Measurements from ENCODE around the gene TPRG1. TPM values are rescaled to one million over a fixed set of nuclear protein-coding genes. Genes with fewer than 3 reads are reported as not detected.

The TPRG1 gene
- total and polyA plus RNA-seq, 9 of the 15 experiments (the other 6 are each of a cell fraction or from before 2014, with no cell fraction given) = 0.01 TPM; not detected in 8

DNA sequence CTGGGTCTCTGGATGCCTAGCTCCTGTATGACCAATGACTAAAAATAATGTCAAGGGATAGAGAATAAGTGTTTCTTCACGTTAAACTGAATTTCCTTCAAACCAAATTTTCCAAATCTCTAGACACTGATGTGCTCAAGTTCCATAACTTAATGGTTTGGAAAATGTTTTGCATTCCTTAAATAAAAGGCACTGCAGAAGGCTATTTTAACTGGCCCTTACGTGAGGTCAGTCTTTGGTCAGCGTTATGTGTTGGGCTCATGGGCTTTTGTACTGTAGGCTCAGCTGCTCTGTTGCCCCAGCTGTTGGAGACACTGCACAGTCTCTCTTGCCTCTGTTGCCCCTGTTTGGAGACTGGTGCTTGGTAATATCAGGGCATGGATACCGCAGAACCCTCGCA lies 188.5 kb downstream of the TPRG1 start (continued):
- TF ChIP-seq TFAP4 (CRISPR knock-in tag; IDR thresholded peaks at IDR 0.05; ENCODE audit: borderline replicate concordance) = no peak
- no peak for TF ChIP-seq STAG1 (CRISPR knock-in tag; IDR thresholded peaks at IDR 0.05; ENCODE audit: borderline replicate concordance)
- no peak for TF ChIP-seq CBFA2T3 (IDR thresholded peaks at IDR 0.05)
- TF ChIP-seq MBD1 (CRISPR knock-in tag; IDR thresholded peaks at IDR 0.05) = no peak

- WGBS (ENCODE audit: insufficient coverage, low coverage, missing lambda C conversion rate) = 0% methylated on average over 1 of the region's 2 CpGs
- Histone ChIP-seq H3K9me1 (ENCODE audit: control insufficient read depth, insufficient read depth, low read length) (no peaks in the 10 kb centered on the region), H3K9ac (ENCODE audit: insufficient read depth in 1 of 2, low read depth in 2 of 2, low read length in 2 of 2) (no peak overlapping the region), H3K4me2 (ENCODE audit: insufficient read depth, low read length) (no peak overlapping the region), H3K27me3 (ENCODE audit: control insufficient read depth in 2 of 2, insufficient read depth in 2 of 2, low read length in 2 of 2) (no peaks in the 10 kb centered on the region), H3K36me3 (ENCODE audit: control insufficient read depth, insufficient read depth, low read length) (no peaks in the 10 kb centered on the region), H3K27ac (ENCODE audit: extremely low read depth, low read depth, low read length) (no peak overlapping the region), H3K79me2 (ENCODE audit: control insufficient read depth, insufficient read depth, low read length) (no peaks in the 10 kb centered on the region), H3K9me3 (replicated peaks; ENCODE audit: control insufficient read depth, insufficient read depth, low read depth, low read length) (no peaks in the 10 kb centered on the region), H3K4me3 (no peak overlapping the region), H2AFZ (ENCODE audit: low read depth, low read length) (no peak overlapping the region), H4K20me1 (replicated peaks; ENCODE audit: control insufficient read depth, insufficient read depth, low read length) (no peaks in the 10 kb centered on the region), H3K4me1 (replicated peaks in 1 of 2; ENCODE audit: control insufficient read depth in 2 of 2, insufficient read depth in 2 of 2, low read length in 2 of 2) (no peaks in the 10 kb centered on the region)
- FAIRE-seq (no peak), DNase-seq (ENCODE audit: extremely low read depth in 1 of 4, low spot score in 3 of 4) (no peak), ATAC-seq (no peak)
- intact Hi-C loops (cut with micrococcal nuclease) = no loop called here
- no TSS peak for BruUV-seq (replicated peaks)
- POLR2A ChIA-PET = no interaction called here
- in situ Hi-C loops (cut with MboI) = no loop called here
- CTCF ChIA-PET (ENCODE audit: low intra/inter-chr PET ratio) = no interaction called here
- TF ChIP-seq BCL6 (CRISPR knock-in tag; IDR thresholded peaks at IDR 0.05) (no peak), FOXO4 (CRISPR knock-in tag; IDR thresholded peaks at IDR 0.05) (no peak), KLF10 (CRISPR knock-in tag; IDR thresholded peaks at IDR 0.05) (no peak), BDP1 (IDR thresholded peaks at IDR 0.05; ENCODE audit: insufficient read depth, insufficient read length) (no peak), ATF3 (IDR thresholded peaks at IDR 0.05) (no peak), ATF3 (CRISPR knock-in tag; conservative IDR thresholded peaks at IDR 0.05) (no peak), ZNF24 (IDR thresholded peaks at IDR 0.05) (no peak), PKNOX1 (IDR thresholded peaks at IDR 0.05) (no peak)
- TF ChIP-seq, protein P1, sequence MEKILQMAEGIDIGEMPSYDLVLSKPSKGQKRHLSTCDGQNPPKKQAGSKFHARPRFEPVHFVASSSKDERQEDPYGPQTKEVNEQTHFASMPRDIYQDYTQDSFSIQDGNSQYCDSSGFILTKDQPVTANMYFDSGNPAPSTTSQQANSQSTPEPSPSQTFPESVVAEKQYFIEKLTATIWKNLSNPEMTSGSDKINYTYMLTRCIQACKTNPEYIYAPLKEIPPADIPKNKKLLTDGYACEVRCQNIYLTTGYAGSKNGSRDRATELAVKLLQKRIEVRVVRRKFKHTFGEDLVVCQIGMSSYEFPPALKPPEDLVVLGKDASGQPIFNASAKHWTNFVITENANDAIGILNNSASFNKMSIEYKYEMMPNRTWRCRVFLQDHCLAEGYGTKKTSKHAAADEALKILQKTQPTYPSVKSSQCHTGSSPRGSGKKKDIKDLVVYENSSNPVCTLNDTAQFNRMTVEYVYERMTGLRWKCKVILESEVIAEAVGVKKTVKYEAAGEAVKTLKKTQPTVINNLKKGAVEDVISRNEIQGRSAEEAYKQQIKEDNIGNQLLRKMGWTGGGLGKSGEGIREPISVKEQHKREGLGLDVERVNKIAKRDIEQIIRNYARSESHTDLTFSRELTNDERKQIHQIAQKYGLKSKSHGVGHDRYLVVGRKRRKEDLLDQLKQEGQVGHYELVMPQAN (IDR thresholded peaks at IDR 0.05; ENCODE audit: borderline replicate concordance) = no peak
Observed at GRCh38 chr3:189361103-189361835, 189.5 kb downstream of the TPRG1 start.

All from K562 (cell line).